ENCODE data around the gene ABCB1.
"Not testable (repeated sequence)": the region's sequence is repeated elsewhere in the genome, so short reads cannot be mapped to it uniquely, and the experiment has no call there.

Gene ABCB1

DNA sequence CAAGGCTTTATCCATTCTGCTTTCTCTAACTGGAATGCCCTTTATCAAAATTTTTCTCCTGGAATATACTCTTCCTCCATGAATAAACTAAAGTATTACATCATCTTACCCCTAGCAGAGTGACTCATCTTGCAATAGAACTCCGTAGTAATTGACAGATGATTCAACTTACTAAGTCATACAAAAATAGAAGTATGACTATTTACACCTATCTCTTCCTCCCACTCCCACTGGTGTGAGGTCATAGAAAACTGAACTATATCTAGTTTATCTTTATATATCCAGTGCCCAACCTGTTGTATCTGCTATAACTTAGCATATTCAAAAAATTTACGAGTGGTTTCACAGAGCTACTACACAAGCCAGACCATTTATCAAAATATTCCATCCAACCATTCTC, 26.1 kb downstream of the ABCB1 start:
- DNase-seq = no peak

DNA sequence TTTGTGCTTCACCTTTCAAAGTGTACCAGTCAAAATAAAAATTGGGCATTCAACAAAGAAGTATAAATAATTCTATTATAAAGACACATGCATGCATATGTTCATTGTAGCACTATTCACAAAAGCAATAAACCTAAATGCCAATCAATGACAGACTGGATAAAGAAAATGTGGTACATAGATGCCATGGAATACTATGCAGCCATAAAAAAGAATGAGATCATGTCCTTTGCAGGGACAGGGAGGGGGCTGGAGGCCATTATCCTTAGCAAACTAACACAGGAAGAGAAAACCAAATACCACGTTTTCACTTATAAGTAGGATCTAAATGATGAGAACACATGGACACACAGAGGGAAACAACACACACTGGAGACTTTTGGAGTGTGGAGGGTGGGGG, 28.2 kb downstream of the ABCB1 start:
- not testable (repeated sequence) for DNase-seq

DNA sequence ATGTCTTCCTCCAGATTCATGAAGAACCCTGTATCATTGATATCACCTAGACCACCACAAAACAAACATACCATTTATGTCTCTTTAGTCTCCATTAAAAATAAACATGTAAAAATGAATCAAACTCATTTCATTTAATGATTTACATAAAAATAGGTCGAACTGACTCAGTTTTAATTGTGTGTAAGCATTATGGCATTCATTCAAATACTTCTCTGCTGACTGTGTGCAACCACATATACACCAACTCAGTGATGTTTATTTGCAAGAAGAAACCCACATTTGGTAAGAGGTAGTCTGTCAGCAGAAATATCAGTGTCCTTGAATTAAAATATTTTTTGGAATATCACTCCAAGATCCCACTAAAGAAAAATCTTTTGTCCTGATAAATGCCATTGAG, 30.5 kb downstream of the ABCB1 start:
- DNase-seq = no peak

DNA sequence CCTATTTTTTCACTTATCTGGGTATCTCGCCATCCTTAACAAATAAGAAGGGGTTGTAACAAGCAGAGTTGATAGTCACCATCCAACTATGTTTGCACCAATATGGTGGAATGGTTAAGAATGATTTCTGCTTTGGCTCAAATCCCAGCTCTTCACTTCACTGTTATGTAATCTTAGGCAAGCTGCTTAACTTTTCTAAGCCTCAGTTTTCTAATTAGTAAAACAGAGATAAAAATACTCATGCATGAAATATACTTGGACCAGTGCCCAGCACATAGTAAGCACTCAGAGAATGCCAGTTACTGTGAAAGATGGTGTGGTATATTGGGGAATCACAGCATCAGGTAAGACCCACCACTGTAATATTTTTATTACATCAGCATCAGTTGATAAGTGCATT, 33.6 kb downstream of the ABCB1 start:
- no peak for DNase-seq

DNA sequence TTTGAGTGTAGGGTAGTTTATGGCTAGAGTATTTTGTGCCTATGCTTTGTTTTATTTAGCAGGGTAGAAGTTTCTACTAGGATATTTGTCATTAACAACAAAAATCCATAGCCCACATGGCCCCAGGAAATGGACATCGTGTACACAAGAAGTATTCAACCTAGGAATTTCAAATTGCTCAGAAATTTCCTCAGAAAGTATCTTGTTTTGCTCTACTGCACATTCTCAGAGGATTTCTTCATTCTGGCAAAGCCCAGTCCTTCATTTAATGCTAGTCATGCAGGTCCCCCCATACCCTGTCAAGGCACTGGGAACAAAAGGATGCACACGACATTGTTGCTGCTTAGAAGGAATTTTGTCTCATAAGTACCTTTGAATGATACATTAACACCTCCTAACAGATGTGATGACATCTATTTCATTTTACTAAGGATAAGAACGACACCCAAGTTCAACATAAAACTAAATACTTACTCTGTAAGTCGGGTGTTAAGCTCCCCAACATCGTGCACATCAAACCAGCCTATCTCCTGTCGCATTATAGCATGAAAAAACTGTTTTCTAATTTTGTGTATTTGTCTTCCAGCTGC, 34.3 kb downstream of the ABCB1 start:
- no peak for DNase-seq

DNA sequence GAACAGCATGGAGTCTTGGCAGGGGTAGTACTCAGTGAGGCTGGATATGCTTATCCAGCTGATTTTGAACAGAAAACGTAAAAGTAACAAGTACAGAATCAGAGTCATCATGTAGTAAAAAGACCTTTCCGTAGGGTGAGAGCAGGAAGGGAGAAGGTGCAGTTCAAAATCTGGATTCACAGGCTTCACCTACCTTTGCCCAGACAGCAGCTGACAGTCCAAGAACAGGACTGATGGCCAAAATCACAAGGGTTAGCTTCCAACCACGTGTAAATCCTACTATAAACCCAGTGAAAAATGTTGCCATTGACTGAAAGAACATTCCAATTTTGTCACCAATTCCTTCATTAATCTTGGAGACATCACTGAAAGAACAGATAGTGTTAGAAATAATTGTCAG, 34.8 kb downstream of the ABCB1 start:
- no peak for DNase-seq

DNA sequence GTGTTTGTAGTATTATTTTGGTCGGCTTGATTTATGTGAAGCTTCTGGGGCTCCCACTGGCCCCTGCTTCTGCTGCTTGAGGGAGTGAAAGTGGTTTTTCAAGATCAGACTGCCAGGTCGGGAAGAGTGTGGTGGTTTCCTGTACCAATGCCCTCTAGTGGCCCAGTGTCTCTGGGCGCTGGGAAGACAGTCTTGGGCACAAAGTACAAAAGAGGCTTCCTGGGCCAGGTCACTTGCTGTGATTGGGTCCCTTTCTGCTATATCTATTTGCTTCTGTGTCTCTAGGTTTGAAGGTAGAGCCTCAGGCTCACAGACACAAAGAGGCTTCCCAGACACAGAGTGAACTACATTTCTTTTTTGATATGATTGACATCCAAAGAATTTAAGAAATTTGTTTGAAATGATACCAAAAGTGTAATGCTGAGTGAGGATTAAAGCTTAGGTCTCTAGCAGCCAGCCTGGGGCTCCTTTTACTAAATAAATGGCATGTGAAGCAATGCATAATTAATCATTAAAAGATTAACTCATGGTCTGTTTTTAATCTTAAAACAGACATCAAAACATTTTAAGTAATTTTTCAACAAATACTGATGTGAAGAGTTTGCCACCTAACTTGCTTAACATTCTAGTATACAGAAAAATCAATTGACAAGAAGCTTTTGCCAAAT, 36.3 kb downstream of the ABCB1 start:
- DNase-seq = no peak

DNA sequence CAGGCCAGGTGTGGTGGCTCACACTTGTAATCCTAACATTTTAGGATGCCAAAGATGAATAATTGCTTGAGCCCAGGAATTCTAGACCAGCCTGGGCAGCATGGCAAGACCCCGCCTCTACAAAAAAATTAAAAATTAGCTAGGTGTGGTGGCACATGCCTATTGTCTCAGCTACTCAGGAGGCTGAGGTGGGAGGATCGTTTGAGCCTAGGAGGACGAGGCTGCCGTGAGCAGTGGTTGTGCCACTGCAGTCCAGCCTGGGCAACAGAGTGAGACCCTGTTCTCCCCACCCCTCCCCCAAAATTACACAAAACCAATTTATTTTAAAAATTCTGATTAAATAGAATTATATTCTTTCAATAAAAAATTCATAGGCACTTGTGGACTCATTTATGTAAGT, 39.0 kb downstream of the ABCB1 start:
- DNase-seq = no peak

DNA sequence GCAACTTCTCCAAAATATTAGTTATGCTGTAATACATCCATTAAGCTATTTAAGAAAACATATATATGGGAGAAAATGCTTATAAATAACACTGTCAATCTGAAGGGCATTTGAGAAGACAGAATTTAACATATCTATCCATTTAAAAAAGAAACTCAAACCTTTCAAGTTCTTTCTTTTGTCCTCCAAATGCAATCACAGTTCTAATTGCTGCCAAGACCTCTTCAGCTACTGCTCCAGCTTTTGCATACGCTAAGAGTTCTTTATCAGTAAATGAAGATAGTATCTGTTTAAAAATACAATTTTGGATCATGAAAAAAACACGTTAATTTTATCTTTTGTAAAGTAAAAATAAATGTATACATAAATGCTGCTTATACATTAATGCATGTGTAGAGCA, 39.6 kb downstream of the ABCB1 start:
- DNase-seq = no peak

DNA sequence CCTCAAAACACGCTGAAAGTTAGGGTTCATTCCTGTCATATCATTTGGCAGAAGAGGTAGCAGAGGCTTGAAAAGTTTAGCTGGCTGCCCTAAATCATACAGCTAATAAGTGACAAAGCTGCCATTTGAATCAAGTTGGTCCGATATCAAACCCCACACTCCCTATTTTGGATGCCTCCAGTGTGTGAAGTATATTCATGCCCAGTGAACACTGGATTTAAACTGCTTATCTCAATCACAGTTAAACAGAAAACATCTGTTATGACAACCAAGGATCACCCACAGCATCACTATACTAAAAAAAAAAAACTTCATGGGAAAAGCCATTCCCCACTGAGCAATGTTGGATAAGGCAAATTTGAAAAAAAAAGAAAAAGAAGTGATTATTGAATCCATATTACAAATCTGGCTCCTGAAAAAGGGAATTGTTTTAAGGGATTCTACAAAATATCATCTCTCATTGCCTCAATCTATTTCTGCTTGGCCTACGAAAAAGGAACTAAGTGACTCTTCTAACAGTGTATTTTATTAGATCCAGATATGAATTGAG, 48.3 kb downstream of the ABCB1 start:
- no peak for DNase-seq

DNA sequence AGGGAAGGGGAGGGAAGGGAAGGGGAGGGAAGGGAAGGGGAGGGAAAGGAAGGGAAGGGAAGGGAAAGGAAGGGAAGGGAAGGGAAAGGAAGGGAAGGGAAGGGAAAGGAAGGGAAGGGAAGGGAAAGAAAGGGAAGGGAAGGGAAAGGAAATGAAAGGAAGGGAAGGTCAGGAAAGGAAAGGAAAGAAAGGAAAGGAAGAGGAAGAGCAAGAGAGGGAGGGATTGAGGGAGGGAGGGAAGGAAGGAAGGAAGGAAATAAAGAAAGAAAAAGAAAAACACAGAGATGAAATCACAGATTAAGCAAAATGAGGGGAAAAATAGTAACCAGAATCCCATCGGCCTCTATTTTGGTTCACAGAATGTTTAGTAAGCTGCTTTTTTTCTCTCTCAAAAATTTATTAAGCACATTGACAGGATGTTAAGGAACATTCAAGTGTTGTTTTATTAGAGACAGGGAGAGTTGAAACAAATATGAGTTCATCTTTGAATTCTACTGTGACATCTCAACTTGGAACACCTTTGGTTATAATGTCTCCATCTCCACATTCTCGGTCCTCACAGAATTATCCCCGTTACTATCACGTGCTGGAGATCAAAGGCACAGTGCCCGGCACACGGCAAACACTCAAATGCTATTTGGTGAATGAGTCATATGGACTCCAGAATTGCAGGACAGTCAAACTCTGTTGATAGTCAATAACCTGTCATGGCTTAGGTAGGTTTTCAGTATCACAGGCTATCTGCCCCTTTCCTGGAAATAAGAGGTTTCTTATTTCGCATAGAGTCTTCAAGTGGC, 52.4 kb downstream of the ABCB1 start:
- no peak for DNase-seq

DNA sequence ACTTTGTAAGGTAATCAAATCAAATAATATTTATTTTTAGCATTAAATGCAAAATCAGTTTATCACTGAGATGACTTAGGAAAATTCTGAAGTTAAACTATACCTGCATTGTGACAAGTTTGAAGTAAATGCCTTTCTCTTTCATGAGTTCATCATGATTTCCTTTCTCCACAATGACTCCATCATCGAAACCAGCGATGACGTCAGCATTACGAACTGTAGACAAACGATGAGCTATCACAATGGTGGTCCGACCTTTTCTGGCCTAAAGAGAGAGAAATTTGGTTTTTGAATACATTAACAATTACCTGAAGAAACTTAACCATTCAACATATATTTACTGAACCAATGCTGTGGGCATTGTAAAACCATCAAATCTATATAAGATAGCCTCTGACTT, 54.9 kb downstream of the ABCB1 start:
- DNase-seq = no peak

DNA sequence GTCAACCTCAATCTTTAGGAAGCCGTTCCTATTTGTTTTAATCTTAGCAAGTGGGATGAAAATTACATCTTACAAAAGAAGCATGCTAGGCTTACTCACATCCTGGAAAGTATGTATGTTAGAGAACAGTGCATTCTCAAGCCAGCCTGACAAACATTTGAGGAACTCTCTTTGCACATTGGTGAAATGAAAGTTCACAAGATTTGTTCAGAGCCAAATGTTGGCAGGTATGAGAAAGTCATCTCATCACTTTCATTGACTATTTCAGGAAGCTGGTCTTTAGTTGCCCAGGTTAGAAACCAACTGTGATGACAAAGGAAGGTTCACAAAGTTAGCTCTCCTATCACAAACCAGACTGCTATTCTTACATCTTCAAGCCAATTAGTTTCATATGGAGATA, 57.1 kb downstream of the ABCB1 start:
- DNase-seq = no peak

DNA sequence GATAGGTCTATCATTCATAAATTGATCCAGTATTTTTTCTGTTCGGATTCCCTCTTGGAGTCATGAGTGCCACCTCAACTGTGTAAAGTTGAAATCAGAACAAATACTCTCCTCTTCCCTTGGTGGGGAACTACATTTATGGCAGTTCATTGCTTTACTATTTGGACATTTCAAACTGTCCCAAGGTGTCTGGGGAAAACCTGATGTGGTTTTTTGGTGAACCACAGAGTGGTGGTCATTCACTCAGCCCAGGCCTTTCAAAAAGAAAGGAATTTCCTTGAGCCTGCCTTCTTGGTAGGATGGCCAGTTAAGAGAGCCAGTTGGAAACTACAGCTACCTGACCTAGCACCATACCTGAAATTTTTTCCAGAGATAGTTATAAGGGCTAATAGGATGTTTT, 59.0 kb downstream of the ABCB1 start:
- DNase-seq = no peak

DNA sequence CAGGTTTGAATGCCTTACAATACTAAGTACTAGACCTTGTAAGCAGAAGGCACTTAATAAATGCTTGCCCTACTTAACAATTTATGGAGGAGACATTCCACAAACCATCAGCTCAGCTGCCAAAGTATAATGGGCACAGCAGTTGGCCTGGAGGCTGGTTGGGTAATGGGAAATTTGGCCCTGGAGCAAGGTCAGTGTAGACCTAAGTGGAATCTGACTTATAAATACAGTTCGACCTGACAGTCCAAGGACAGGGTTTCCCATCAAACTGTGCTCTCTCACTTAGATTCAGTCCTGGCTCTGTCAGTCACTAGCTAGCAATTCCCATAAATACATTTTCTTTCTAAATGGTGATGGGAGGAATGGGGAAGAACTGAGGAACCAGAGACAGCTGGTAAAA, 62.6 kb downstream of the ABCB1 start:
- no peak for DNase-seq

DNA sequence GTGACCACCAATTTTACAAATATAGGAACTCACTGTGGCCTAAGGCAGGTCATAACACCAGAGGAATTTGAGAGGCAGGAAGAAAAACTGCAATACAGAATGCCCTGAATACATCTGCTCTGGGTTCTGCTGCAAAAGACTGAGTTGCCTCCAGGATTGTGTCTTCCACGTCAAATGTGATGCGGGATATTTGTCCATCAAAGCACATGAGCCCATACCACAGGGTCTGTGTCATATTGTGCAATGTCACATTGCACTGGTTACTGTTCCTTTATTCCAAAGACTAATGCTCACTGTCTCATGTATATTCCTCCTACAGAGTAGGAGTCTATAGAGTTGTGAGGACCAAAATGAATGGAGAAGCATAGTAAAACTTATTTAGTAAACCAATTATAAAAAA, 66.6 kb downstream of the ABCB1 start:
- no peak for DNase-seq

DNA sequence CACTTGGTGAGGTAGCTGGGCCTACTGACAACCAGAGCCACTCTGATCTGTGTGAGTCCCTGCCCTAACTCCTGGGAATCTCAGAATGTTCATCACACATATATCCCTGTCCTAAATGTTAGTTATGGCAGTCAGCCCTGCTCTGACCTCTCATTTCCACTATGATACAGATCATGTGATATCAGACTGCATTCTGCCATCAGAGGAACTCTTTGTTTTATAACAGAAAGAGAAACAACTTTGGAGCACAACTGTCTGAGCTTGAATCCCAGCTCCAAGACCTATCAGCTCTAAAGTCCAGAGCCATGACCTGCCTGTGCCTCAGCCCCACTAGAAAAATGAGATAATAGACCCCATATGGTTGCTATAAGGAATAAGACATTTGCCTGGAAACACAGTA, 70.6 kb downstream of the ABCB1 start:
- no peak for DNase-seq

DNA sequence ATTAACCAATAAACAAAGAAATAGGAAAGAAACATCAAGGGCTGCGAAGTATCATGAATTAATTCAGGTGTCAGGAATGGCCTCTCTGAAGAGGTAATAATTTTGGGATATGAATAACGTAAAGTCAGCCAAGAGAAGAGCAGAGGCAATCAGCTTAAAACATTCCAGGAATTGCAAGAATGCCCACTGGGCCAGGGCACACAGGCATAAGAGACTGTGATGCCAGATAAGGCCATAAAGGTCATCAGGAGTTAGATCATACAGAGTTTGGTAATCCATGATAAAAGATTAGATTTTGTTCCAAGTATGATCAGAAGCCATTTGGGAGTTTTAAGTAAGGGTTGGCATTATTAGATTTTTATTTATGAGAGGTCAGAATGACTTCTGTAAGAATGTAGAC, 72.0 kb downstream of the ABCB1 start:
- no peak for DNase-seq

DNA sequence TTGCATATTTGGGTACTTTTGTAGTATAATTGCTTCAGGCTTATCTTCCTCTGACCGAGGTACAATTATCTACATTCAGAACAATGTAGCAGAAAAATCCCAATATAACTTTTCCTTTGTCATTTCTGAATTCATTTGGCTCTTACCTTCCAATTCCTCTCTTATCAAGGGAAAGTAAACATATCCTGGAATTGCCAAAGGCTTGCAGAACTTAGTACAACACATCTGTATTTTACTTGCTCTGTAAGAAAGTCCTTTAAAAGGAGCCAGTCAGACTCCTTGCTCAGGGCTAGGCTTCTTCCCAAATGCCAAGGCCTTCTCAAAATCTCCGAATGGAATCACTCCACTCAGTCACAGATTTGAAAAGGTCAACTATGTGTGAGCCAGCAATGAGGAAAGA, 81.9 kb downstream of the ABCB1 start:
- DNase-seq = no peak

DNA sequence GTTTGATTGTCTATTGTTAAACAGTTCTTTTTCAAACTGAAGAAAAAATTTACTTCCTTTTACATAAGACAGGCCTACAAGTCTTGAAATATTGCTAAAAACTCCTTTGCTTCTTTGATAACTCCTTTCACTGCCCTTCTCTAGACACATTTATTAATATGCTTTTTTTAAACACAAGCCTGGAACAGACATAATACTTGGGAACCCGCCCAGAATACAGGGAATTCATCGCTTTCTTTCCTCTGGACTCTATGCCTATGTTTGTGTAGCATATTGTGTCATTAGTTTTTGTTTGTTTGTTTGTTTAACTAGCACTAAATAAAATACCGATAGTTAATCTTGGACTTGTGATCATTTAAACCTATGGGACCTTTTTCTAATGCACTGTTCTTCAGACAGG, 82.8 kb downstream of the ABCB1 start:
- no peak for DNase-seq

DNA sequence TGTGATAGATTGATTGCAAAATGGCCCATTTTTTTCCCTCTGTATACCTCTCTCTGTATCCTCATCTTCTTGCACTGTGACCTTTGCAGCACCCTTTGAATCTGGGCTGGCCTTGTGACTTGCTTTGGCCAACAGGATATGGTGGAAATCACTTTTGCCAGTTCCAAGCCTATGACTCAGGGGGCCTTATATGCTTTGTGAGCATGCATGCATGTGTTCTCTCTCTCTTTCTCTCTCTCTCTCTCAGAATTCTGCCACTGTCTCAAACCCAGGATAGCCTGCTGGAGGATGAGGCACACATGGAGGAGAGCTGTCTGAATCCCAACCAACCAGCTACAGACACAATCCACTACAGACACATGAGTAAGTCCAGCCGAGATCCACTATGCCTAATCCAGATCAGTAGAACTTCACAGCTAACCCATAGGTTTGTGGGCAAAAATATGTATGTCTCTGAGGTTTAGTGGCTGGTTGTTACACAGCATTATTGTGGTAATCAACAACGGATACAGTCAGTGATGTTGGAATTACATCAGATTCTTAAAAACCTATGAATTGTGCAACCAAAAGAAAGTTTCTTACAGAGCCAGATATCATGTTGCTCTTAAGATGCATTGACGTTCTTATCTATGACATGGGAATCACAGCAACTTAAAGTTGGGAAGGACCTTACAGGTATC, 83.4 kb downstream of the ABCB1 start:
- DNase-seq = no peak

DNA sequence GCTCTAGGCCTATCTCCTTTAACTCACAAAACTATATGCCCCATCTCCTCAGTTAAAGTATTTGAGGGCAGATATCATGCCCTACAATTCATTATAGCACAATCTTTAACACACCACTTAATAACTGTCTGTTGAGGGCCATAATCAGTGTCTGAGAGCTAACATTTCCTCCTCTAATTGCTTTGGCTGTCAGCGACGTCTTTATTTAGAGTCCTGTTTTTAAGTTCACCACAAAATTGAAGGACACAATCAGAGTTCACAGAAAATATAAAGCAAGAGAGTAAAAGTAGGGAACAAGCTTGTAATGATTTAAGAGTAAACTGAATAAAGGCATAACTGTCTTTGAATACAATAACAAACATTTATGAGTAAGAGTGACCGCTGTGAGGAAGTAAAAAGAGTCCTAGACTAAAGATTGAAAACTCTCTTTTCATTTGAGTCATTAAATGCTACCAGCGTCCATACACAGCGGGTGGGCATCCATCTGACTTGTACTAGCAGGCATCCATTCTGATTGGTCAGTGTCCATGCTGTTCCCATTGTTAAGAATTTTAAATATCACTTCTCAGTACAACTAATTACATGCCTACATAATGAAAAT, 86.8 kb downstream of the ABCB1 start:
- no peak for DNase-seq

DNA sequence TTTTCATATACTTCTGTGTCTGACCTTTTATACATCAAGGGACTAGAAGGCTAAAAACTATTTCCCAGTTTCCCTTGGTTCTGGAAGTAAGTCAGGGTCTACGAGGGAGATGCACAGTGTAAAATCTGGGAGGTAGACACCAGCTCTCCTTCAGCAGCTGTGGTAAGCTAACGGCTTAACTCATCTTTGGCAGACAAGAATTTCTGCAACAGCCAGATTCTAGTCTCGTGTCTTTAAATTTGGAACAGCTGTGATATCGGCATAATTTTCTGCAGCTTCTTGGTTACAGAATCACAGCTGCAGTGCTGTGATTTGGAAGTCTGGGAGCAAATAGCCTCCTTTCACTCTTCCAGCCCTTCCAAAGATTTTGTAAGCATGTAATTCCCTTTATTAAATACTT, 87.8 kb downstream of the ABCB1 start:
- no peak for DNase-seq
